ENCODE measurements around the gene PTK6.
"Not testable (repeated sequence)": the region's sequence is repeated elsewhere in the genome, so short reads cannot be mapped to it uniquely, and the experiment has no call there.

The PTK6 gene

DNA sequence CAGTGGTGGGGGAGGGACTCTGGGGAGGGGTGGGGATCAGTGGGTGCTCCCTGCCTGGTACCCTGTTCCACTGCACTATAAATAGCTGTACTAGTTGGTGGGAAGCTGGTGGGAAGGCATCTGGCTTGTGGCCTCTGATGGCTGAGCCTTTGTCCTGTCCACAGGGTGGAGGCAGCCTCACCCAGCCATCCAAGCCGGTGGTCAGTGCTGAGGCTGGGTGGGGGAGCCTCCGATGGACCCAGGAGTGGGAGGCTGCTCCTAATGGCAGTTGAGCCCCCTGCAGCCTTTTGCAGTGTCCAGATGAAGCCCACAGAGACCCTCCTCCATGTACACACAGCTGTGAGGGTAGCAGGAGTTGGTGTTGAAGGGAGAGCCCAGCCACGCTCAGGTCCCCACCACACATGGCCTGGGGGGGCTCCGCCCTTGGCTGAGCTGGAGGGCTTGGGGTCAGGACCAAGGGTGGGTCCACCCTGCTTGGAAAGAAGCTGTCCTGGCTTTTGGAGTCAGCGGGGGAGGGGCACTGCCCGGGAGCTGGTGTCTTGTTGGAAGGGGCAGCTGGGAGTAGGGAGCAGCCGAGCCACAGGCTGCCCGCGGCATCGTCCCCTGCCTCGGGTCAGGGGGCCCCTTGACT is 14.1 kb downstream of the PTK6 start:
- H3K27ac Mint-ChIP-seq = no peak overlapping the region
- H3K27me3 Mint-ChIP-seq = no peaks in the 10 kb centered on the region
- H3K4me1 Mint-ChIP-seq = peaks cover 9% of the 10 kb centered on the region
- peaks cover 20% of the 10 kb centered on the region for H3K36me3 Mint-ChIP-seq (ENCODE audit: low read depth)
- ATAC-seq = no peak
- no peaks in the 10 kb centered on the region for H3K9me3 Mint-ChIP-seq
- no peak for DNase-seq
- no peak overlapping the region for H3K4me3 Mint-ChIP-seq

- Mint-ChIP-seq H3K9me3 (no peaks in the 10 kb centered on the region), H3K4me1 (peaks cover 6% of the 10 kb centered on the region), H3K27me3 (no peaks in the 10 kb centered on the region), H3K36me3 (ENCODE audit: low read depth) (peaks cover 20% of the 10 kb centered on the region), H3K4me3 (peak overlapping the region; percentile 51), H3K27ac (no peak overlapping the region)
- DNase-seq (no peak), ATAC-seq (no peak)
These were observed 14.9 kb downstream of the PTK6 start for GRCh38 chr20:63522091-63522868.

DNA sequence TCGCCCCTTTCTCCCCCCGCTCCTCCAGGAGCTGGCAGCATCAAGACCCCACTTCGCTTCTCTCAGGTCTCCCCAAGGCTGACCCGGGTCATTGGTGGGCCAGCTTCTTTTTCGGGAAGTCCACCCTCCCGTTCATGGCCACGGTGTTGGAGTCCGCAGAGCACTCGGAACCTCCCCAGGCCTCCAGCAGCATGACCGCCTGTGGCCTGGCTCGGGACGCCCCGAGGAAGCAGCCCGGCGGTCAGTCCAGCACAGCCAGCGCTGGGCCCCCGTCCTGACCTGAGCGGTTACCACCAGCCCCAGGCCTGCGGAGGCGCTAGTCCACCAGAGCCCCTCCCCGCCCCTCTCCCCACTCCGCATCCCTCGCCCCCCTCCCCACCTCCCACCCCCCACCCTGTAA is 15.6 kb downstream of the PTK6 start:
- ATAC-seq (no peak), DNase-seq (no peak)
- Mint-ChIP-seq H3K27me3 (no peaks in the 10 kb centered on the region), H3K36me3 (ENCODE audit: low read depth) (peaks cover 20% of the 10 kb centered on the region), H3K9me3 (no peaks in the 10 kb centered on the region), H3K4me1 (peaks cover 6% of the 10 kb centered on the region), H3K27ac (no peak overlapping the region), H3K4me3 (peak overlapping the region; percentile 81)

DNA sequence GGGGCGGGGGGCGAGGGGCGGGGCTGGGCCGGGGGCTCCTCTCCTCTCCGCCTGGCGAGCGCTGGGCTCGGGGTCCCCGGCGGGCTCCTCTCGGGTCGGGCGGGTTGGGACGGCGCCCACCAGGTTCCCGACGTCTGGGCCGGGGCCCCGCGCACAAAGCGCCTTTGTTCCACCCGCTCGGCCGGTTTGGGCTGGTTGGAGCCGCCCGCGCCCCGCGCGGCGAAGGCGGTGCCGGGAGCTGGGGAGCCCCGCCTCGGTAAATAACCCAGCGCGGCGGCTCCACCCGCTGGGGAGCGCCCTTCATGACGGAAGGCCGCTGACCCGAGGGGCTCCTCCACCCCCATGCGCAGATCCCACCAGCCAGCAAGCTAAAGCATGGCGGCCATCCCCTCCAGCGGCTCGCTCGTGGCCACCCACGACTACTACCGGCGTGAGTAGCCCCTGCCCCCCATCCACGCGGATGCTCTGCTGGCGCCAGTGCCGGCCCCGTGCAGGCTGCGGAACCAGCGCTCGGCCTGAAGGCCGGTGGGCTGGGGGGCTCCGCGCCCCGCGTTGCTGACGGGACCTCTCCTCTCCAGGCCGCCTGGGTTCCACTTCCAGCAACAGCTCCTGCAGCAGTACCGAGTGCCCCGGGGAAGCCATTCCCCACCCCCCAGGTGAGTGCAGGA is 16.1 kb downstream of the PTK6 start:
- Mint-ChIP-seq H3K4me3 (peak overlapping the region; percentile 81), H3K36me3 (ENCODE audit: low read depth) (peaks cover 20% of the 10 kb centered on the region), H3K9me3 (no peaks in the 10 kb centered on the region), H3K27me3 (no peaks in the 10 kb centered on the region), H3K27ac (no peak overlapping the region), H3K4me1 (peaks cover 6% of the 10 kb centered on the region)
- ATAC-seq (peak; percentile 51), DNase-seq (peak; percentile 78)

GRCh38 chr20:63520504-63520933 is 16.7 kb downstream of the PTK6 start, which contains the start of gene PPDPF:
Gene PPDPF, plus strand, starts transcription at chr20:63520765. Its CDS starts 544 bp downstream, at chr20:63521309.
- H3K4me3 Mint-ChIP-seq = peak within 1 kb of the TSS; percentile 81
- H3K4me1 Mint-ChIP-seq = peaks cover 6% of the 10 kb centered on the region
- no peaks in the 10 kb centered on the region for H3K9me3 Mint-ChIP-seq
- ATAC-seq (peak; percentile 79), DNase-seq (peak; percentile 87)
- peak within 1 kb of the TSS; percentile 49 for H3K27ac Mint-ChIP-seq
- H3K27me3 Mint-ChIP-seq = peaks cover 3% of the 10 kb centered on the region
- H3K36me3 Mint-ChIP-seq (ENCODE audit: low read depth) = peaks cover 20% of the 10 kb centered on the region

DNA sequence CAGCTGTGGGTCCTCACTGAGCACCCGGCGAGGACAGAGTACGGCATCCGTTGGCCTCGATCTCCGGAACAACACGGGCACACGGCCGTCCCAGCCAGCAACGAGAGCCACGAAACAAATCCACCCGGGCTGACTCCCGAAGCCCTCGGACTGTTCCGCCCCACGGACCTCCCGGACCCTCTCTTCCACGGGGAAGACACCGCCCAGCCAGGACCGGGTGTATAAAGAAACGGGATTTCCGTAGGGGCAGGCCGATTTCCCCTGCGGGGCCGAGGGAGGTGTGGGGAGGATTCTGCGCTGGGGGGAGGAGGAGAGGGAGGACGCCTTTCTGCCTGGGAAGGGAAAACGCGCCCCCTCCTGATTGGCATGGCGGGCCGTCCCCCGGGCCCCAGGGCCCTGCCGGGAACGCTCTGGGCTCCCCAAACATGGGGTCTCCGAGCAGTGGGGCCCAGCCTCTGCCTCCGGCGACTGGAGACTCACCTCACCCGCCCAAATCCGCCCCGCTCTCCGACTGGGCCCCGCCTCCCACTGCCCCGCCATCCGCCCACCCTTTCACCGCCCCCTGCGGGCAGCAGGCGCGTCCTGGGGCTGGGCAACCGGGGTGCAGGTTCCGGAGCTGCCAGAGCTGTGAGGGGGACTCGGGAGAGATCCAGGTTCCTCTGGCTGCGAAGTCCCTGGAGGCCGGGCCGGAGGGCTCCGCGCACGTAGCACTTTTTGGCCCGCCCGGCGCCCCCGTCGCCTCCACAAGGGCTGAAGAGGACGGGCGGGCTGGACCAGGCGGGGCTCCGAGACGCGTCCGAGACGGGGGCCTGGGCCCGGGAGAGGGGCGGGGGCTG is 17.3 kb downstream of the PTK6 start:
- DNase-seq (peak; percentile 69), ATAC-seq (peak; percentile 33)
- H3K27me3 Mint-ChIP-seq = peaks cover 7% of the 10 kb centered on the region
- peaks cover 20% of the 10 kb centered on the region for H3K36me3 Mint-ChIP-seq (ENCODE audit: low read depth)
- H3K27ac Mint-ChIP-seq = no peak overlapping the region
- peak overlapping the region; percentile 56 for H3K4me3 Mint-ChIP-seq
- H3K4me1 Mint-ChIP-seq = peaks cover 7% of the 10 kb centered on the region
- peaks cover 3% of the 10 kb centered on the region for H3K9me3 Mint-ChIP-seq

DNA sequence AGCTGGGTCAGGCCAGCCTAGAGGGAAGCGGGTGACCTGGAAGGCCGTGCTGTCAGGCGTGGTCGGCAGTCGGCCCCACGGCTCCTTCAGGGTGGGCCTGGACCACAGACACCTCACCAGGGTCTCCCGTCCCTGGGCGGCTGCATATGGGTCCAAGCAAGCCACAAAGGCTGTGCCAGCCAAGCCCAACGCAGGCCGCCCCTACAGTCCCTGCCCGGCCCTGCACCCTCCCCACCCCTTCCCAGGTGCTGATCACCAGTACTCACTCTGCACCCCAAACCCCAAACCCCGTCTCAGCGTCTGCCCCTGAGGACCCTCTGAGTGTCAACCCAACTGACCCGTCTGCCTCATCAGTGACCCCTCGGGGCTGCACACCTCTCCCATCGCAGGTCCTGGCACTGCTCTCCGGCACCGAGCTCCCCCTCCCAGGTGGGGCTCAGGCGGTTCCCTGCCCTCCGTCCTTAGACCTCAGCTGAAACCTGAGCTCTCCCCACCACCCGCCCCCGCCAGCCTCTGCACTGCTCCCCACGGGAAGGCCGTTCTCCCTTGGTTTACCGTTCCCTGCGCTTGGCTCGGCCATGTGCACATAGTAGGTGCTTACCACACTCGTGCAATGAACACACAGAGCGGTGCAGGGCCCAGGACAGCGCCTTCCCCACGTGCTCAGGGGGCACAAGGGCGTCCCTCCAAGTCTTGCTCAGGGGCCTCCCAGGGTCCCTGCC is 18.1 kb downstream of the PTK6 start:
- Mint-ChIP-seq H3K36me3 (ENCODE audit: low read depth) (peaks cover 16% of the 10 kb centered on the region), H3K4me3 (peak overlapping the region; percentile 56), H3K9me3 (peaks cover 8% of the 10 kb centered on the region), H3K27me3 (peaks cover 9% of the 10 kb centered on the region), H3K27ac (no peak overlapping the region), H3K4me1 (peaks cover 9% of the 10 kb centered on the region)
- ATAC-seq (no peak), DNase-seq (no peak)

DNA sequence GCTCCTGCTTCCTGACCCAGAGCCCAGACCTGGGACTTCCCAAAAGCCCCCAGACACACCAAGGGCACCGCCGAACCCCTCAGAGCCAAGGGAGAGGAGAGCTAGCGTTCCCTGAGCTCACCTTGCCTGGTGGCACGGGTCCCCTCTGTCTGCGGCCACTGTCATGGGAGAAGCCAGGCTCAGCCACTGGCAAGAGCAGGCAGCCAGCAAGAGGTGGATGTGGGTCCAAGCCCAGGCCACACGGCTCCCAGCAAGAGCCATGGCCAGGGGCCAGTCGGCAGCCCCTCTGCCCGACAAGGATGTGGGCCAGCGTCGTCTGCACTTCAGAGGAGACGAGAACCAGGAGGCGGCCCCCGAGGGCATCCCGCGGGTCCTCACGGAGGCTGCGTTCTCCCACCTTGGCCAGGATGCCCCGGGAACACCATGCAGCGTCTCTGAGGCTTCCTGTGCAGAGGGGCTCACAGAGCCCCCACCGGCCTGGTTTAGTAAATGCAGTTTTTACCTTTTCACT is 18.8 kb downstream of the PTK6 start:
- Mint-ChIP-seq H3K4me1 (peaks cover 9% of the 10 kb centered on the region), H3K9me3 (peaks cover 9% of the 10 kb centered on the region), H3K27ac (no peak overlapping the region), H3K27me3 (peaks cover 11% of the 10 kb centered on the region), H3K4me3 (no peak overlapping the region), H3K36me3 (ENCODE audit: low read depth) (peaks cover 10% of the 10 kb centered on the region)
- no peak for DNase-seq
- ATAC-seq = no peak

DNA sequence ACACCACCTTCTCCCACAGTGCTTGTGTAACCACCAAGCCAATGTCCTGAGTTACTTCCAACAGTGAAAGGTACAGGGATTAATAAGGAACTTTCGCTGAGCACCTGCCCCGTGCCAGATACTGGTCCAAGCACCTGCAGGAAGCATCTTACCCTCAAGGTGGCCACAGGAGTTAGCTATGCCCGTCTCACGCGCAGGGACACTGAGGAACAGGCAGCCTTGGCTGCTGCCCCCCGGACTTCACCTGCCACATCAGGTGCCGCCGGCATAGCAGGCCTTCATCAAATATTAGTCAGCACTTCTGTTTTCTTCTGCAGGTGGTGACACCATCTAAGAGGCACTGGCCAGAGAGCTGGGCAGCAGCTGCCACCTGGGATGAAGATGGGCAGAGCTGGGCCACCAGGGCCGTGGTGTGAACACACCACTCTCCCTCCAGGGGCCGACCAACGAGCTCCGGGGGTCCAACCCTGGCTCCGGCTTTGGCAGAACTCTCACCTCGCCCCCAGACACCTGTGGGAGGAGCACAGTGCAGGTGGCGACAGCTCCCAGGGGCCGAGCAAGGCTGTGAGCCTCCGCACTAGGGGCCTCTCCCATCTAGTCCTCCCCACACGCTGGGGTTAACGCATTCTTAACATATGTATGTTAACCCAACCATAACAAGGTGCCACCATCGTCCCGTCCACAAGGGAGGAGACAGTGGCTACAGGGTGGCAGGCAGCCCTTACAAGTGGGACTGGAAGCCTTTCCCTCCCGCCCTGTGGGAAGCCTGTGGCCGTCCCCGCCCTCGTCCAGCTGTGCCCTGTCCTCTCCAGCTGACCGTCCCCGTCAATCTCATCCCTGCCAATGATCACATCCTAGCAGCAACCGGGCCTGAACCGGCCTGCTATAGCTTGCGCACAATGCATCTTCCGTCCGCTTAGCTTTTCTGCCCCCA is 19.5 kb downstream of the PTK6 start:
- peaks cover 5% of the 10 kb centered on the region for H3K36me3 Mint-ChIP-seq (ENCODE audit: low read depth)
- H3K27ac Mint-ChIP-seq = no peak overlapping the region
- H3K9me3 Mint-ChIP-seq = peaks cover 9% of the 10 kb centered on the region
- H3K27me3 Mint-ChIP-seq = peaks cover 17% of the 10 kb centered on the region
- ATAC-seq (no peak), DNase-seq (no peak)
- peaks cover 8% of the 10 kb centered on the region for H3K4me1 Mint-ChIP-seq
- no peak overlapping the region for H3K4me3 Mint-ChIP-seq

- DNase-seq; H3K9me3 Mint-ChIP-seq; H3K27ac Mint-ChIP-seq; H3K36me3 Mint-ChIP-seq (ENCODE audit: low read depth); ATAC-seq; H3K4me1 Mint-ChIP-seq; H3K4me3 Mint-ChIP-seq: not testable (repeated sequence)
- peaks cover 36% of the 10 kb centered on the region for H3K27me3 Mint-ChIP-seq
These were observed 22.7 kb downstream of the PTK6 start for GRCh38 chr20:63514520-63514919.

- Mint-ChIP-seq H3K4me1 (peaks cover 4% of the 10 kb centered on the region), H3K36me3 (ENCODE audit: low read depth) (no peaks in the 10 kb centered on the region), H3K4me3 (no peak overlapping the region), H3K27ac (no peak overlapping the region), H3K9me3 (peaks cover 9% of the 10 kb centered on the region), H3K27me3 (peaks cover 44% of the 10 kb centered on the region)
- ATAC-seq (no peak), DNase-seq (no peak)
These were observed 24.0 kb downstream of the PTK6 start for GRCh38 chr20:63513207-63513606.

DNA sequence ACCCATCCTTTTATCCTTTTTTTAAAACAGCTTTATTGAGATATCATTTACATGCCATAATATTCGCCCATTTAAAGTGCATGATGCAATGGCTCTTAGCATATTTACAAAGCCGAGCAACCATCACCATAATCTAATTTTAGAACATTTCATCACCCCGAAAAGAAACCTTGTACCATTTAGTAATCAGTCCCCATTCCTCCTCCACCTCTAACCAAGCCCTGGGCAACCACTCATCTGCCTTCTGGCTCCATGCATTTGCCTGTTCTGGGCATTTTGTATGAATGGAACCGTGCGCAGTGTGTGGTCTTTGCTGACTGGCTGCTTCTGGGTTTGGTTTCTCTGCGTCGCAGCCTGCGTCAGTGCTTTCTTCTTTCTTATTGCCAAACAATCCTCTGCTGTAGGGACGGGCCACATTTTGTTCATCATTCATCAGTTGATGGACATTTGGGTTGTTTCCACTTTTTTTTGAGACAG is 28.1 kb downstream of the PTK6 start:
- H3K27me3 Mint-ChIP-seq = peaks cover 46% of the 10 kb centered on the region
- ATAC-seq = no peak
- no peak overlapping the region for H3K27ac Mint-ChIP-seq

More for the DNA sequence above, 28.1 kb downstream of the PTK6 start:
- peaks cover 2% of the 10 kb centered on the region for H3K36me3 Mint-ChIP-seq (ENCODE audit: low read depth)
- peaks cover 9% of the 10 kb centered on the region for H3K4me1 Mint-ChIP-seq
- H3K4me3 Mint-ChIP-seq = no peak overlapping the region
- DNase-seq = no peak
- H3K9me3 Mint-ChIP-seq = peaks cover 1% of the 10 kb centered on the region

Measured in activated naive CD8-positive, alpha-beta T cell treated with anti-CD3 and anti-CD28 coated beads, Interleukin-2, amount 50 U/mL, for 24 hours (primary cell).